IMR-90 (cell line): ENCODE results near the gene PFKP. TPM values are rescaled to one million over a fixed set of nuclear protein-coding genes. Genes with fewer than 3 reads are reported as not detected.

ENCODE experiments used
- ATAC-seq: fragments of 200-7000 bp; cut with Tn5 transposase; 2 replicates; pipeline ENCODE4 v1.9.1; 2020; ENCODE audit warnings: low read depth, mild to moderate bottlenecking, moderate library complexity
- BruUV-seq: library from RNA; stranded (reverse); fragments of 400-500 nt; replicated peaks from 2 replicates; lab custom pipeline; 2021; lab: Mats Ljungman, UMichigan
- CTCF ChIA-PET: fragments of 300-600 bp; formaldehyde crosslinking; extraction: SDS; loops from one replicate; lab custom pipeline; 2021; ENCODE audit warnings: antibody characterized with exemption; lab: Yijun Ruan, JAX
- POLR2A ChIA-PET: fragments of 300-600 bp; sonication (Branson Sonifier 250); formaldehyde crosslinking; loops from one replicate; lab custom pipeline; 2022; ENCODE audit warnings: antibody characterized with exemption; ENCODE audit not compliant: unreplicated experiment; lab: Charles Lee
- DNase-seq: peaks from one replicate; pipeline ENCODE4 v3.0.0; 2013
- H2AFZ ChIP-seq: replicated peaks from 2 replicates; pipeline ENCODE3; 2013; ENCODE audit warnings: low read length, mild to moderate bottlenecking; ENCODE audit not compliant: poor library complexity
- H2AK5ac ChIP-seq: 2 replicates; pipeline ENCODE4 v1.6.1; 2013; ENCODE audit warnings: low read depth, low read length, inconsistent platforms
- H2AK9ac ChIP-seq: replicated peaks from 2 replicates; pipeline ENCODE3; 2013; ENCODE audit warnings: mild to moderate bottlenecking, low read depth, low read length, moderate library complexity; ENCODE audit not compliant: poor library complexity
- H2BK120ac ChIP-seq: 2 replicates; pipeline ENCODE4 v1.6.1; 2013; ENCODE audit warnings: low read depth, low read length, inconsistent platforms
- H2BK15ac ChIP-seq: 3 replicates; pipeline ENCODE4 v1.6.1; 2013; ENCODE audit warnings: low read depth, low read length, inconsistent platforms
- H2BK20ac ChIP-seq: 2 replicates; pipeline ENCODE4 v1.6.1; 2013; ENCODE audit warnings: low read depth, mild to moderate bottlenecking, inconsistent platforms, low read length, moderate library complexity
- H2BK5ac ChIP-seq: 2 replicates; pipeline ENCODE4 v1.6.1; 2013; ENCODE audit warnings: mild to moderate bottlenecking, low read depth, low read length, inconsistent platforms; ENCODE audit not compliant: poor library complexity, severe bottlenecking
- H3K14ac ChIP-seq: replicated peaks from 2 replicates; pipeline ENCODE4 v1.6.1; 2013; ENCODE audit warnings: low read depth, low read length, inconsistent platforms
- H3K18ac ChIP-seq: 2 replicates; pipeline ENCODE4 v1.6.1; 2013; ENCODE audit warnings: low read depth, low read length, control low read depth
- H3K23ac ChIP-seq: 2 replicates; pipeline ENCODE4 v1.6.1; 2013; ENCODE audit warnings: low read depth, low read length, inconsistent platforms
- H3K27ac ChIP-seq: 2 replicates; pipeline ENCODE4 v1.5.1; 2013; ENCODE audit warnings: mild to moderate bottlenecking, control low read depth, low read length; ENCODE audit not compliant: insufficient read depth
- H3K27me3 ChIP-seq: 2 replicates; pipeline ENCODE4 v1.6.1; 2013; ENCODE audit warnings: low read length; ENCODE audit not compliant: control insufficient read depth, insufficient read depth
- H3K36me3 ChIP-seq: 2 replicates; pipeline ENCODE4 v1.6.1; 2013; ENCODE audit warnings: low read length, mixed read lengths; ENCODE audit not compliant: control insufficient read depth, insufficient read depth
- H3K4ac ChIP-seq: 2 replicates; pipeline ENCODE4 v1.6.1; 2013; ENCODE audit warnings: low read depth, low read length, inconsistent platforms
- H3K4me1 ChIP-seq: 2 replicates; pipeline ENCODE4 v1.6.1; 2013; ENCODE audit warnings: low read length, mixed read lengths; ENCODE audit not compliant: control insufficient read depth, insufficient read depth
- H3K4me2 ChIP-seq: 2 replicates; pipeline ENCODE4 v1.6.1; 2013; ENCODE audit warnings: low read depth, mild to moderate bottlenecking, control low read depth, low read length, moderate library complexity
- H3K4me3 ChIP-seq: 2 replicates; pipeline ENCODE4 v1.5.1; 2013; ENCODE audit warnings: low read depth, mild to moderate bottlenecking, control low read depth, low read length, moderate library complexity; ENCODE audit not compliant: insufficient read depth
- H3K56ac ChIP-seq: 2 replicates; pipeline ENCODE4 v1.6.1; 2013; ENCODE audit warnings: low read length, inconsistent platforms; ENCODE audit not compliant: insufficient read depth; ENCODE audit errors: extremely low read depth
- H3K79me1 ChIP-seq, 2 experiments: 2 replicates each; pipeline ENCODE4 v1.6.1; 2013; ENCODE audit warnings: low read length in 2 of 2, inconsistent platforms in 1 of 2, low read depth in 1 of 2
- H3K9ac ChIP-seq: 2 replicates; pipeline ENCODE4 v1.6.1; 2013; ENCODE audit warnings: low read depth, low read length, control low read depth
- H3K9me1 ChIP-seq: 2 replicates; pipeline ENCODE4 v1.6.1; 2013; ENCODE audit warnings: low read length, inconsistent platforms; ENCODE audit not compliant: insufficient read depth
- H3K9me3 ChIP-seq: 2 replicates; pipeline ENCODE4 v1.6.1; 2013; ENCODE audit warnings: low read length; ENCODE audit not compliant: control insufficient read depth, insufficient read depth
- H4K20me1 ChIP-seq: 2 replicates; pipeline ENCODE4 v1.6.1; 2013; ENCODE audit warnings: low read length, inconsistent platforms; ENCODE audit not compliant: insufficient read depth
- H4K5ac ChIP-seq: 2 replicates; pipeline ENCODE4 v1.6.1; 2013; ENCODE audit warnings: mild to moderate bottlenecking, low read depth, low read length, control low read depth
- H4K8ac ChIP-seq, 2 experiments: 2 replicates each; pipeline ENCODE4 v1.6.1; 2013; ENCODE audit warnings: low read depth in 2 of 2, low read length in 2 of 2, control low read depth in 1 of 2, inconsistent platforms in 1 of 2
- H4K91ac ChIP-seq: 2 replicates; pipeline ENCODE4 v1.6.1; 2013; ENCODE audit warnings: low read depth, low read length, inconsistent platforms; ENCODE audit not compliant: insufficient read depth
- MAZ ChIP-seq: IDR thresholded peaks from 2 replicates; pipeline ENCODE4 v1.6.1; 2012; ENCODE audit warnings: low read depth, mild to moderate bottlenecking, low read length, improper control_type of control experiment, moderate library complexity, borderline replicate concordance
- MXI1 ChIP-seq: IDR thresholded peaks from 2 replicates; pipeline ENCODE4 v1.6.1; 2012; ENCODE audit warnings: low read depth, mild to moderate bottlenecking, low read length, moderate library complexity, borderline replicate concordance
- NFE2L2 ChIP-seq: fragments of 150-350 bp; IDR thresholded peaks from 2 replicates; pipeline ENCODE4 v1.6.1; 2016; ENCODE audit warnings: low read depth, mild to moderate bottlenecking, low read length
- POLR2A ChIP-seq: IDR thresholded peaks from 2 replicates; pipeline ENCODE4 v1.6.1; 2012; ENCODE audit warnings: mild to moderate bottlenecking, low read depth, low read length
- RCOR1 ChIP-seq: IDR thresholded peaks from 2 replicates; pipeline ENCODE4 v1.6.1; 2012; ENCODE audit warnings: mild to moderate bottlenecking, low read length, improper control_type of control experiment; ENCODE audit not compliant: insufficient replicate concordance
- RFX5 ChIP-seq: IDR thresholded peaks from 2 replicates; pipeline ENCODE4 v1.8.0; 2012; ENCODE audit warnings: low read depth, mild to moderate bottlenecking, low read length, moderate library complexity
- USF2 ChIP-seq: fragments of 150-350 bp; IDR thresholded peaks from 2 replicates; pipeline ENCODE4 v1.6.1; 2017; ENCODE audit warnings: mild to moderate bottlenecking, antibody characterized with exemption, low read length, low read depth
- WGBS, 2 experiments: methylation state at CpG; one replicate each; pipeline versions ENCODE4 v1.1.5 to v1.1.7; 2013; ENCODE audit warnings: missing lambda C conversion rate in 2 of 2; ENCODE audit not compliant: insufficient read length in 1 of 2; ENCODE audit errors: extremely low coverage in 2 of 2; 5-methylcytosine and 5-hydroxymethylcytosine counted together
- dilution Hi-C: fragments of 300-500 bp; cut with HindIII; formaldehyde crosslinking; loops from one replicate; pipeline ENCODE4 v1.14.3; 2018; ENCODE audit warnings: low sequenced_read_pairs; ENCODE audit not compliant: unreplicated experiment
- in situ Hi-C: fragments of 300-500 bp; cut with MboI; formaldehyde crosslinking; loops from 3 replicates; pipeline ENCODE4 v1.14.3; 2019; ENCODE audit warnings: low sequenced_read_pairs, inconsistent platforms, mixed read lengths
- intact Hi-C: fragments of 100-400 bp; cut with micrococcal nuclease; formaldehyde crosslinking; loops from 2 replicates; pipeline ENCODE4 v1.10.0; 2022
- polyA plus RNA-seq, 3 experiments: library from polyadenylated mRNA; depleted of rRNA; stranded (reverse); fragments of >200 nt; gene quantifications; 2 replicates each; pipeline ENCODE4 v1.2.3, GENCODE V29; 2012; ENCODE audit warnings: low replicate concordance in 1 of 3
- total RNA-seq: library from RNA; depleted of rRNA; stranded (reverse); fragments of >200 nt; gene quantifications from 2 replicates; pipeline ENCODE4 v1.2.3, GENCODE V29; 2012

The PFKP gene
- total and polyA plus RNA-seq, 2 of the 4 experiments (the other 2 are of a cell fraction) = 223 to 294 TPM

GRCh38 chr10:3151889-3152565, 84.7 kb downstream of the PFKP start:
- Histone ChIP-seq H3K27me3 (no peaks in the 10 kb centered on the region), H4K8ac (no peak overlapping the region), H3K27ac (no peak overlapping the region), H3K9ac (no peak overlapping the region), H3K4me2 (no peak overlapping the region), H2BK15ac (no peak overlapping the region), H4K5ac (no peak overlapping the region), H4K91ac (no peak overlapping the region), H3K18ac (no peak overlapping the region), H3K23ac (no peak overlapping the region), H2BK120ac (no peak overlapping the region), H3K9me1 (no peaks in the 10 kb centered on the region; the same call in 1 of the 2 replicates), H2AK9ac (no peak overlapping the region), H3K4ac (no peak overlapping the region), H3K4me1 (no peaks in the 10 kb centered on the region), H3K9me3 (no peaks in the 10 kb centered on the region), H3K36me3 (peaks cover 68% of the 10 kb centered on the region), H4K20me1 (no peaks in the 10 kb centered on the region; the same call in none of the 2 replicates), H3K56ac (no peak overlapping the region), H3K14ac (no peak overlapping the region), H3K79me1 (peaks cover 23 to 40% of the 10 kb centered on the region in 2 experiments), H3K4me3 (no peak overlapping the region), H2AFZ (no peak overlapping the region), H2BK5ac (no peak overlapping the region), H2BK20ac (no peak overlapping the region), H2AK5ac (no peak overlapping the region)
- POLR2A ChIA-PET = no interaction called here
- DNase-seq (no peak), ATAC-seq (no peak)
- no peak for TF ChIP-seq MAZ
- TF ChIP-seq RFX5 = no peak
- TF ChIP-seq RCOR1 = no peak
- no peak for TF ChIP-seq MXI1
- no peak for TF ChIP-seq POLR2A
- TF ChIP-seq NFE2L2 = no peak
- TF ChIP-seq USF2 = no peak
- dilution Hi-C loops (no loop called here), intact Hi-C loops (no loop called here), in situ Hi-C loops (no loop called here)
- 93% methylated on average over 11 of the region's 13 CpGs; no CpG with 5 or more reads in 1 of the 2 experiments for WGBS, 2 experiments
- CTCF ChIA-PET = no interaction called here
- BruUV-seq = no TSS peak
